ENCODE data around the gene ARL5B.

Gene ARL5B

DNA sequence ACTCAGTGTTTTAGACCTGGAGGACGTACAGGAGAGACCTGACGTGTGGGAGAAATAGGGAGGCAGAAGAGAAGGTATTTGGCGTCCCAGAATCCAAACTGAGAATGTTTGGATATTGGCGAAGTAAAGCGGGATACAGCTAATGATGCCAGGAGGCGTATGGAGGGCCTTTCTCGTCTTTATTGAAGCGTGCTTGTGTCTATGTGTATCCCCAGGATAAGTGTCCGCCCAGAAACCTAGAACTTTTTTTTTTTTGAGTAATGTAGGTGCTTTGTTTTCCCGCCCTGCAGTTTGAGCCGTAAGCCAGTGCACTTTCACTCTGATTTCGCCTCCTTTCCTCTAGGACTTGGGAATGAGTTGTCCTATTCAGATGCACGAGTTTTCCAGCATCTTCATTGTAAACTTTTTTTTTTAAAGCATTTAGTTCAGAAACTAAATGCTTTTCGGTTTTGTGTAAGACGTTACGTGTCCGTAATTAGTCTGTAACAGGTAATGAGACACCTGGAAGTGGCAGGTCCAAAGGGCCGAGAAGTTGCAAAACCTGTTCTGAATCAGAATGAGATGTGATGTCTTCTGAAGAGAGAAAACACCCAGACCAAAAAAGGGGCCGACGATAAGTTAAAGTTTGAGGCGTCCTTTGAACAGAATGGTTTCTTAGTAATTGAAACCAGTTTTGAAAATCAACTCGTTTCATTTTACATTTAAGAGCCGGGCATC lies 746 bp downstream of the ARL5B start:
- no peak for DNase-seq

DNA sequence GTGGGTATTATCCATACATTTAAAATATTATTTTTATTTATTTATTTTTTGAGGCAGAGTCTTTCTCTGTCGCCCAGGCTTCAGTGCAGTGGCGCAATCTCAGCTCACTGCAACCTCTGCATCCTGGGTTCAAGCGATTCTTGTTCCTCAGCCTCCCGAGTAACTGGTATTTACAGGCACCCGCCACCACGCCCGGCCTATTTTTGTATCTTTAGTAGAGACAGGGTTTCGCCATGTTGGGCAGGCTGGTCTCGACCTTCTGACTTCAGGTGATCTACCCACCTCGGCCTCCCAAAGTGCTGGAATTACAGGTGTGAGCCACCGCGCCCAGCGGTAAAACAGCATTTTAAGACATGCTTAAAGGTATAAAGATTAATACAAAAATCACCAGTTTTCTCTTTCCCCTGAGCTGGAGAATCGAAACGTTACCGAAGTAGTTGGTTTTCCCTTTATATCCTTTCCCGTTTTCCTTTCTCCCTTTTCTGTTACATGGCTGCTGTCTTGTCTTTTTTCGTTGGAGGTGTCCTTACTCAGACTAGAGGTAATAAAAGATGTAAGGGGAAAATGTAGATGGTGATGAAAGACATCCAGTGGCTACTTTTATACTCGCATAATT lies 1.7 kb downstream of the ARL5B start:
- no peak for DNase-seq

- no peak for DNase-seq
Measured at GRCh38 chr10:18664841-18665478, 5.7 kb downstream of the ARL5B start.

DNA sequence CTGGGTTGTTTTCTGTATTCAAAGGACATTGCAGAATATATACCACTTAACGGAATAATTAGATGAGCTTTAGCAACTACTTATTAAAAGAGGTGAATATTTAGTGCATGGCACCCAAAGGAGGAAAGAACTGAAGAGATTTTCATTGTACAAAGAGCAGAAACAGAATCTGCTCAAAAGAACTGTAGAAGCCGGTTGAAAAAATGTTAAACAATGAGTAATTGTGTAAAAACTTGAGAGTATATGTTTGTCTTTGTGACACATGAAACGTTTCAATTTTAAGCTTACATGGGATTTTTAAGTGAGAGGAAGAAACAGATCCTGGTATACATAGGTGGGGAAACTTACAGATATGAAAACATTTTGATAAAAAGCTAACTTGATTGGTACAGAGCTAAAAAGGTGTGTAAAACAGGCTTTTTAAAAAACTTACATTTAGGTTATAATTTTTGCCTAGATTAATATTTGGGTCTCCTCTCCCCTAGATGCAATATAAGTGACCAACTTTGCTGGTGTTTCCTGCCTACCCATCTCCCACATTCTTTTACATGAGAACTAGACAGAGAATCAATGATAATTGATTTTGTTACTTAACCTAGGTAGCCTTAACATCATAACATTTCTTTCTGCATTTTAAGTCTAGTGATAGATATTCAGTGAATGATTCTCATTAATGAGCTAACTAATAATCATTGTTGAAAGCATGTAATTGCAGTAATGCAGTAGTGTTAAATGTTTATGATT lies 6.8 kb downstream of the ARL5B start:
- DNase-seq, result no peak

- no peak for DNase-seq
Measured at GRCh38 chr10:18666810-18667209, 7.6 kb downstream of the ARL5B start.

GRCh38 chr10:18668026-18668425 lies 8.8 kb downstream of the ARL5B start:
- no peak for DNase-seq

DNA sequence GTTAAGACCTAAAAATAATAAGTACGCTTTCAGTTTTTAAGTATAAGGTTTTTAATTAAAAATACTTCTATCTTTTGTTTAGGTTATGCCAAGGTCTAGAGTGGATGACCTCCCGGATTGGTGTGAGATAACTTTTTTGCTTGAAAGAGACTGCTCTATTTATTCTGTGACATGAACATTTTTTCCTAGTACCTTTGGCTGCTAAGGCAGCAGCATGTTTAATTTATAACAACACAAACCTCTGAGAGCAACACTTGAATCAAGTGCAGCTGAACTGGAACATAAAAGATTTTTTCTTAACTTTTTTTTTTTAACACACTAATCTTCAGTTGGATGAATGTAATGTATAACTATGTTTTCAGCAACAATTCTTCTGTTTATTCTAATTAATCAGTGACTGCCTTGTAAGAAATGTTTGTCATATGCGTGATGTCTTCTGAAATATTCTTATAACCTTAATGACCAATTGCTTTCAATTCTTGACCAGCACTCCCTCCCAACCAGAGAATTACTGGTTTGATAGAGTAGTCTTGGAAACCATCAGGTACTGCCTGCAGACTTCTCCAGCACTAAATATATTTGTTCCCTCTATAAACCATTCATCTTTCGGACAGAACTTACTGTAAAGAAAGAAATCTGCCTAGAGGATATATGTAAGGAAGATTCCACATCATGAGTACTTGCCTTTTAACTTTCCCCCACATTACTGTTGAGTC lies 16.0 kb downstream of the ARL5B start:
- no peak for DNase-seq

- no peak for DNase-seq
Measured at GRCh38 chr10:18680754-18681153, 21.5 kb downstream of the ARL5B start.

DNA sequence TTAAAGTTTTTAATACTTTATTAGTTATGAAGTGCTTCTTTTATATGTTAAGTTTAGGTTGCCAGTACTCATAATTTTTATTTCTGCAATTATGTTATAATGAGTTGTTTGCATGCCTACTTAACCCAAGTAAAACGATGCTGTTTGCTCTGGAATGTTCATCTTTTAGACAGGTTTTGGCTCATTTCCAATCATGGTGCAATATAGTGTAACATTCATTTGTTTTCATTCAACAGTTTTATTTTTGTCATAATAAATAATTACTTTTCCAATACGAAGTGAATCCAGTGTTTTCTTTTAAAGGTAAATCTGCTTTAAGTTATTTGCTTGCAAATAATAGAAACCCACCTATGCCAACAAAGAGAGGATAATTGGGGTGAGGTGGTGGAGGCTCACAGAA lies 22.1 kb downstream of the ARL5B start:
- DNase-seq, result no peak

DNA sequence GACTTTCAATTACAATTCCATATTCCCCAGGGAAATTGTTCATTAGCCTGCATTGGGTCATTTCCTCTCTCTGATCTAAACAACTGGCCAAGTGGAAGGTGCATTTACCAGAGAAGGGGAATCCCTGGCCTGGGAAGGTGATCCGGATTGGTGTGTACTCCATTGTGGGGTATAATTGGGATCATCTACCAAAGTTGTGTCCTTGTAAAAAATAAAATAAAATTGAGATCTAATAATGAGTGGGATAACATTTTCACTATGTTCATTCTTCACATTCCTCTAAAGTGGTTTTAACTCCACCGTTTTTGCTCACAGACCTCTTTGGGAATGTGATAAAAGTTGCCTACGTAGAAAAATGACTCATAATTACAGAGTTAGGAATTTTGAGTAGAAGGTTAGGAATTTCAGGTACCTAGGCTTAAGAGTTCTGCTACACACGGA lies 22.8 kb downstream of the ARL5B start:
- DNase-seq, result no peak

- DNase-seq, result no peak
Measured at GRCh38 chr10:18683427-18683826, 24.2 kb downstream of the ARL5B start.

DNA sequence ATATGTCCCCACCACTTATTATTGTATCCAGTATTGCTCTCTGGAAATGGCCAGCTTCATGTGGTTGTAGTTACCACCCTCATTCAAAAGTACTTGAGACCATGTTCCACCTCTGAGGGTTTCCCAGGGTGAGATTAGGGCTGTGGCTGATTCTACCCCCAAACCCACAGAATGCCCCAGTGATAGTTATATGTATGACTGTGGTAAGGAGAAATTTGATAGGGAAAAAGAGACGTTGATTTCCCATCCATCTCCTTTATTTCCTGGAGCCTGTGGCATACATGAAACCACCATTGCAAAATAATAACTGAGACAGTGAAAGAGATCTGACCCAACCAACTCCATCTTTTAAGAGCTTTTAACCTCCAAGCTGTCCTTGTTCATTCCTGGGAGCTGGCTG lies 25.2 kb downstream of the ARL5B start:
- no peak for DNase-seq

GRCh38 chr10:18684953-18685352 lies 25.7 kb downstream of the ARL5B start:
- no peak for DNase-seq

DNA sequence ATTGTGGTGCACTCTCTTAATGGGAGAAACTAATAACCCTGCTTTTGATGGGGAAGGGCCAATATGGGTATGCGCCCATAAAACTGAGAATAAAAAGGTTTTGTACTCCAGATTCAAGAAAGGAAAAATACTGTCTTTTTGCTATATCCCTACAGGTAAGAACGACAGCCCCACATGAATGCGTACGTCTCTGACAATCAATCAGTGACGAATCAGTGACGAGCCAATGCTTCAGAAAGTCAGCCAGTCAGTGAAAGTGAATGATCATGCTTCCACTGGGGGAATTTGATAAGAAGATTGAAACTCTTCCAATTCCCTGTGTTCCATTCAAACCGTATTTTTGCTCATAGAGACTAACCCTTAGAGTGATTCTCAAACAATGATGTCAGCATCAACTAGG lies 26.3 kb downstream of the ARL5B start:
- DNase-seq, result no peak

- no peak for DNase-seq
Measured at GRCh38 chr10:18687195-18687594, 28.0 kb downstream of the ARL5B start.

- DNase-seq, result no peak
Measured at GRCh38 chr10:18687706-18688105, 28.5 kb downstream of the ARL5B start.

- no peak for DNase-seq
Measured at GRCh38 chr10:18689498-18689897, 30.3 kb downstream of the ARL5B start.

GRCh38 chr10:18690541-18690940 lies 31.3 kb downstream of the ARL5B start:
- no peak for DNase-seq

DNA sequence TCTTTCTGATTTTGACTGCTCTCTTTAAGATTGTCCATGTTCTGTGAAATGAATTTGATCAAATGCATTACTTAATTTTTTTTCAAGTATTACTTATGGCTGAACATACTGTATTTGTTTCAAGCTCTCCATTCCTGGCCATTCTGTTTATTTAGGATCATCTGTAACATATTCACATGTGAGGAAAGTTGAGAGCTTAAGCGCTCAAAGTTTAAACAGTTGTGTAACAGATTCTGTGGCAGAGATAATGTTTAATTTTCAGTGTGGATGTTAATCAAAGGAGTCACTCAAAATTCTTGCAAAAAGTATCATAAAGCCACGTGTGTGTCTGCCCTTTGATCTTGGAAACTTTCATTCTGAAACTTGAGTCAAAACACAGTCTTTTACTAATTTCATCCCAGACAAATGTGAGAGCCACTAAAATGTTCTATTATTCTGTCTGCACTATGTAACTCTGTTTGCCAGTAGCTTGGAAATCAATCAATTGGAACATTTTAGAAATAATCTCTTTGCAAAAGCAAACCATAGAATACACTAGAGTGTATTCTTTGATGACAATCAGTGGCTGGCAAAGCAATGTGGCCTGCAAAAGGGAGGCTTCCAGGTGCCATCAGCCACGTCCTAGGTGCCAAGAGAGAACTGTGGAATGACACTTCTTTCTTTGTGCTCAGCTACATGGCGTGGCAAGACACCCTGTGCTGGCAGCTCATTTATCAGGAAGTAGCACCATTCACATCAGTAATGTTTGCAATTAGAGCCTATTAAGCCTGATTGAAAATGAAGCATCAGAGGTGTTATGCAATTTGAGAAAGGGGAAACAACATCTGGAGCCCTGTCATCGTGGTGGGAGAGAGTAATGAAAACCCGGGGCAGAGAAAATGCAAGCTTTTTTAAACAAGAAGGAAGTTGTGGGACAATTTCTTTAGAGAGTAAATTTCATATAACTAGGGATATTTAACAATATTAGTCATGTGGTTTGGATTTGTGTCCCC lies 40.9 kb downstream of the ARL5B start:
- DNase-seq, result no peak

DNA sequence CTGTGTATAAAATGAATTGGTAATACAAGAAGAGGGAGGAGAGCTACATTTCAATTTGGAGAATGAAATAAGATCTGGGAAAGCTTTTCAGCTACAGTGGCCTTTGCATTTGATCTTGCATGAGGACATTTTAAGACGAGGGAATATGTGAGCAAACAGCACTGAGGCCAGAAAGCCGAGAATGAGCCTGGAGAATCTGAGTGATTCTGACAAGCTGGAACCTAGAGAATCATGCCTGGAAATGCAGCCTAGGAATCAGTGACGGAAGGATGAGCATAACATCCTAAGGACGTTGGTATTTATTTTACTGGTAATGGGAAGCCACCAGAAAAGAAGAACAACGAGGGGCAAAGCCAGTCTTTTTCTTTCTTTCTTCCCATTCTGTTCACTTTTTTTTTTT lies 44.3 kb downstream of the ARL5B start:
- DNase-seq, result no peak

DNA sequence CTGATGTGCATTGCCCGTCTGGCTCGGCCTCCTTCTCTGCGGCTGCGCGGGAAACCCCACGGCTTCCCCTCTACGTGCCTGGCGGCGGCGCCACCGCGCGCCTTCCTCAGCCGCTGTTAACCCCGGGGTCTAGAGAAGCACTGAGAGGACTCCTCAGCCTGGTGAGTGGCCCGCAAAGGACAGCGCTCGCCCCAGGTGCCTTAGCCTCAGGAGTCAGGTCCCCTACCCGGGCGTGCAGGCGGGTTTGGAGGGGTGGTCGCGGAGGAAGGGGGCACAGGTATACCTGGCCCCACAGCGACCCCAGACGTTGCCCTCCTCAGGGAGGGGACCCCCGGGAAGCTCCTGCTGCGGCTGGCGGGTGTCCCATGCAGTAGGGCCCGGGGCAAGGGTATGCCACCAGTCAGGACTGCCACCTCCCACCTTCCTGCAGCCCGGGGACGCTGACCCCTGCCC lies 51.0 kb downstream of the ARL5B start:
- no peak for DNase-seq

GRCh38 chr10:18713077-18713476 lies 53.8 kb downstream of the ARL5B start:
- DNase-seq, result no peak
